ENCODE measurements around the gene MMP21.

The MMP21 gene

GRCh38 chr10:125727436-125727835 is 48.2 kb downstream of the MMP21 start:
- ATAC-seq (replicated peaks), result no peak
- H3K4me1 Mint-ChIP-seq (ENCODE audit: low read depth in 2 of 2), result peaks cover 12 to 21% of the 10 kb centered on the region in 2 donors
- no peaks in the 10 kb centered on the region for H3K9me3 Mint-ChIP-seq
- H3K27ac Mint-ChIP-seq, result no peak overlapping the region
- no peak for DNase-seq
- no peak overlapping the region for H3K4me3 Mint-ChIP-seq
- peaks cover 97% of the 10 kb centered on the region for H3K36me3 Mint-ChIP-seq (ENCODE audit: insufficient read depth)
- no peaks in the 10 kb centered on the region for H3K27me3 Mint-ChIP-seq

GRCh38 chr10:125726914-125727313 is 48.7 kb downstream of the MMP21 start:
- peaks cover 97% of the 10 kb centered on the region for H3K36me3 Mint-ChIP-seq (ENCODE audit: insufficient read depth)
- peaks cover 7 to 21% of the 10 kb centered on the region in 2 donors for H3K4me1 Mint-ChIP-seq (ENCODE audit: low read depth in 2 of 2)
- no peak overlapping the region for H3K27ac Mint-ChIP-seq
- DNase-seq (no peak), ATAC-seq (replicated peaks) (no peak)
- no peaks in the 10 kb centered on the region for H3K9me3 Mint-ChIP-seq
- no peak overlapping the region for H3K4me3 Mint-ChIP-seq
- no peaks in the 10 kb centered on the region for H3K27me3 Mint-ChIP-seq

- no peaks in the 10 kb centered on the region for H3K27me3 Mint-ChIP-seq
- H3K36me3 Mint-ChIP-seq (ENCODE audit: insufficient read depth), result peaks cover 80% of the 10 kb centered on the region
- no peak overlapping the region for H3K4me3 Mint-ChIP-seq
- ATAC-seq (replicated peaks) (no peak), DNase-seq (no peak)
- H3K27ac Mint-ChIP-seq, result no peak overlapping the region
- no peaks in the 10 kb centered on the region for H3K9me3 Mint-ChIP-seq
- peaks cover 11 to 30% of the 10 kb centered on the region in 2 donors for H3K4me1 Mint-ChIP-seq (ENCODE audit: low read depth in 2 of 2)
These were observed 52.8 kb downstream of the MMP21 start for GRCh38 chr10:125722811-125723210.

DNA sequence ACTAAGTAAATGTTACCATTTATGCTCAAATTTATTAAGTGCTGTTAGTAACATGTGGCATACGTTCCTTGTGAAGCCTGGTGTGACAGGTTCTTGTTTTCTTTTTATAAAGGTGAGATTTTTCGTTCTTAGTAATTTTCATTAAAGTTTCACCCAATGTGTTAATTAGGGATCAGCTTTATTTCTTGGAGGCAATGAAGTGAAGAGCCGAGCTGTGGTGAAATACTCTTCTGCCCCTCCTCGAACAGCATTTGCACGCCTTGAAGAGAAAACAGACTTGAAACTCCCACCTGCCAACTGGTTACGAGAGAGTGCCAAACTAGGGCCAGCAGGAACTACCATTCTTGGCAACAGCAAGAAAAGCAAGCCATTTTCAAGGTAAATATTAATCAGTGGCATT is 54.6 kb downstream of the MMP21 start:
- ATAC-seq (replicated peaks), result no peak
- H3K4me3 Mint-ChIP-seq, result peak overlapping the region; percentile 78 to 94
- H3K9me3 Mint-ChIP-seq, result no peaks in the 10 kb centered on the region
- DNase-seq, result no peak
- H3K36me3 Mint-ChIP-seq (ENCODE audit: insufficient read depth), result peaks cover 62% of the 10 kb centered on the region
- peak overlapping the region in 1 of 2 donors; percentile 6 for H3K27ac Mint-ChIP-seq
- peaks cover 11 to 30% of the 10 kb centered on the region in 2 donors for H3K4me1 Mint-ChIP-seq (ENCODE audit: low read depth in 2 of 2)
- no peaks in the 10 kb centered on the region for H3K27me3 Mint-ChIP-seq

DNA sequence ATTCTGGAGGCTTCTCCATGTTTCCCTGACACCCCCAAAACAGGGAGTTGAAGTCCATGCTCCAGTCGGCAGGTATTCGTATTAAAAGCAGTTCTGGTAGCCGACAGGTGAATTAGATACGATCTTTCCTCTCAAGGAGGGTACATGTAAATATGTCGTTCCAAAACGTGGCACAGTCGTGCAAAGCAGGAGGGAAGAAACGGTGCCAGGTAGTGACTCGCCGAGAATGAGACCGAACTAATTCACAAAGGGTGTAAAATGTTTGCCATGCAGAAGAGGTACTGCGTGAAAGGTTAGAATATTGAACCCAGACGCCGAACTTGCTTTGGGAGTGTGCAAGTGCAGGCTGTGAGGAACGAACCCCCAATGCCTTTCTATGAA is 55.6 kb downstream of the MMP21 start:
- ATAC-seq (replicated peaks) (no peak), DNase-seq (no peak)
- Mint-ChIP-seq H3K36me3 (ENCODE audit: insufficient read depth) (peaks cover 53% of the 10 kb centered on the region), H3K9me3 (no peaks in the 10 kb centered on the region), H3K4me3 (peak overlapping the region; percentile 78 to 94), H3K27me3 (no peaks in the 10 kb centered on the region), H3K27ac (peak overlapping the region; percentile 80 to 97), H3K4me1 (ENCODE audit: low read depth in 2 of 2) (peaks cover 11 to 29% of the 10 kb centered on the region in 2 donors)

DNA sequence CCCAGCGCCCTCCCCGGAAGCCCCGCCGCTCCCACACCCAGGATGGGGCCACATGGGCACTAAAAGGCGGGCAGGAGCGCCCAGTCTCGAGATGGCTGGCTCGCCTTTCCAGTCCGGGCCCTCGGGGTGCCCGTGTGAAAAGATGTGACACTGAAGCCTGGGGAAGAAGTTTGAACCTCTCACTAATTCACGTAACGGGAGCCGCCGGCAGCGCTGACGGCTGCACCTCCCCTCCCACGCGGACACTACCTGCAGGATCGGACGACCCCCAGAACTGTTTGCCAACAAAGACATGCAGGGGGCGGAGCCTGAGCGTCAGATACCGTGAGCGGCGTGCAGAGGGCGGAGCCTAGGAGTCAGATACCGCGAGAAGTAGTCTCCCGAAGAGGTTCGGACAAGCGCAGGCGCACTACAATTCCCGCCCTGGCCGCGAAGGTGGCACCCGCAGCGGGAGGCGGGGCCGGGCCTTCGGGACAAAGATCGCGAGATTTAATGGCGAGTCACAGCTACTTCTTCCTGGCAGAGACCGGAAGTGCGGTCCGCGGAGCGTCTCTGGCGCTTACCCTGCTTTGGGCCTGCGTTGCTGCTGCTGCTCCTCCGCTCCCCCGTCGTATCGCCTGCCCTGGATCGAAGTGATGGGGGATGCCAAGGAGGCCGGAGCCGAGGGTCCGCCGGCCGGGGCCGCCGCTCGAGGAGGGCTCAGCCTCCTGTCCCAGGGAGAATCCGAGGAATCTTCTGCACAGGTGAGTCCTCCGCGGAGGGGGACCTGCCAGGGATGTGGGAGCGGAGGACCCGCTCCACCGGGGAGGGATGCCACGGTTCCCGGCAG is 56.2 kb downstream of the MMP21 start, which contains the start of gene EDRF1:
TSS of gene EDRF1 (plus strand) at position 537 of the 829 bp plus-strand sequence. CDS start at position 636, 99 bp downstream.
- peaks cover 8 to 24% of the 10 kb centered on the region in 2 donors for H3K4me1 Mint-ChIP-seq (ENCODE audit: low read depth in 2 of 2)
- peak; percentile 88 for ATAC-seq (replicated peaks)

More for the DNA sequence above, 56.2 kb downstream of the MMP21 start, which contains the start of gene EDRF1:
- H3K27ac Mint-ChIP-seq, result peak within 1 kb of the TSS; percentile 80 to 97
- DNase-seq, result peak; percentile 99
- peak within 1 kb of the TSS; percentile 78 to 94 for H3K4me3 Mint-ChIP-seq
- H3K27me3 Mint-ChIP-seq, result no peaks in the 10 kb centered on the region
- peaks cover 47% of the 10 kb centered on the region for H3K36me3 Mint-ChIP-seq (ENCODE audit: insufficient read depth)
- H3K9me3 Mint-ChIP-seq, result no peaks in the 10 kb centered on the region

Measured in effector memory CD8-positive, alpha-beta T cell (primary cell).